SK-N-MC (cell line): ENCODE results near the gene SKOR1.

Experiments
- EZH2 ChIP-seq: fragments of 200-600 bp; sonication (generic); IDR thresholded peaks from one replicate; pipeline ENCODE4 v1.6.1; 2017; ENCODE audit warnings: antibody characterized with exemption
- POLR2AphosphoS5 ChIP-seq: IDR thresholded peaks from 2 replicates; pipeline ENCODE4 v1.6.1; 2012; ENCODE audit warnings: mild to moderate bottlenecking, low read depth, low read length, borderline replicate concordance

DNA sequence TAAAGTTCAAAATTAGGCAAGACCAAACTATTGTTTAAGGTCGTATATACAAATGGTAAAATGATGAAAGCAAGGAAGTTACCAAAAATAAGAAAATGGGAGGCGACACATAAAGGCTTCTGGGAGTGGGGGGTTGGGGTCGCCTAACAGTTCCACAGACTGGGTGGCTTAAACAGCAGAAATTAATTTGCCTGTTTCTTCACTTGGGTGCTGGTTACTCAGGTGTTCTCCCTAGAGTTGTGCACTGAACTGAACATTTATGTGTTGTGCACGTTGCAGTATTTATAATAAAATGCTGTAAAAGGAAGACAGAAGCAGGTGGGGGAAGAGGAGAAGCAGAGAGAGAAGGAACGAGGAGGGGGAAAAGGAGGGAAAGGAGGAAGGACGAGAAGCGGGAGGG, 25.0 kb downstream of the SKOR1 start:
- TF ChIP-seq EZH2, result no peak
- TF ChIP-seq POLR2AphosphoS5, result no peak
